Panc1 (cell line): ENCODE results near the gene SUGCT. TPM values are rescaled to one million over a fixed set of nuclear protein-coding genes. Genes with fewer than 3 reads are reported as not detected.

Experiments used
- ATAC-seq: fragments of 200-7000 bp; cut with Tn5 transposase; 2 replicates; pipeline ENCODE4 v1.9.1; 2020; ENCODE audit warnings: mild to moderate bottlenecking, moderate library complexity
- BruUV-seq: library from RNA; stranded (reverse); fragments of 400-500 nt; replicated peaks from 2 replicates; lab custom pipeline; 2021; lab: Mats Ljungman, UMichigan
- CTCF ChIA-PET: fragments of 300-600 bp; sonication (Branson Sonifier 250); formaldehyde crosslinking; loops from one replicate; lab custom pipeline; 2022; ENCODE audit warnings: antibody characterized with exemption; lab: Charles Lee
- POLR2A ChIA-PET: fragments of 300-600 bp; sonication (Branson Sonifier 250); formaldehyde crosslinking; loops from one replicate; lab custom pipeline; 2022; ENCODE audit warnings: antibody characterized with exemption; lab: Charles Lee
- DNase-seq: peaks from one replicate; pipeline ENCODE4 v3.0.0-alpha.2; 2010; ENCODE audit warnings: low read depth, low spot score
- H3K27ac ChIP-seq: 2 replicates; pipeline ENCODE4 v1.5.1; 2011; ENCODE audit warnings: mild to moderate bottlenecking, low read length, inconsistent platforms
- H3K27me3 ChIP-seq: fragments of 200-500 bp; sonication (Bioruptor generic); 2 replicates; pipeline ENCODE4 v1.6.0; 2014; ENCODE audit warnings: low read length, inconsistent platforms; ENCODE audit not compliant: control insufficient read depth, insufficient read depth
- H3K36me3 ChIP-seq: fragments of 200-500 bp; sonication (Bioruptor generic); 2 replicates; pipeline ENCODE4 v1.5.1; 2014; ENCODE audit warnings: inconsistent platforms, mild to moderate bottlenecking, low read length, moderate library complexity; ENCODE audit not compliant: control insufficient read depth, insufficient read depth
- H3K4me1 ChIP-seq: 2 replicates; pipeline ENCODE4 v1.5.1; 2011; ENCODE audit warnings: inconsistent platforms, mild to moderate bottlenecking, low read length, moderate library complexity; ENCODE audit not compliant: control insufficient read depth, insufficient read depth
- H3K4me3 ChIP-seq, 2 experiments: 2 replicates each; pipeline ENCODE4 v1.5.1; 2011 to 2012; ENCODE audit warnings: low read depth in 2 of 2, low read length in 2 of 2, mild to moderate bottlenecking in 2 of 2, inconsistent platforms in 1 of 2, moderate library complexity in 1 of 2
- H3K9me3 ChIP-seq: fragments of 200-500 bp; sonication (Bioruptor generic); 2 replicates; pipeline ENCODE4 v1.5.1; 2014; ENCODE audit warnings: low read depth, mild to moderate bottlenecking, inconsistent platforms, low read length, moderate library complexity; ENCODE audit not compliant: control insufficient read depth, insufficient read depth
- CTCF ChIP-seq: fragments of 450-650 bp; IDR thresholded peaks from 2 replicates; pipeline ENCODE4 v1.5.1; 2017; ENCODE audit warnings: mild to moderate bottlenecking
- POLR2AphosphoS5 ChIP-seq: IDR thresholded peaks from 2 replicates; pipeline ENCODE4 v1.6.1; 2012; ENCODE audit warnings: mild to moderate bottlenecking, low read depth, low read length, moderate library complexity
- REST ChIP-seq, 2 experiments: IDR thresholded peaks; 2 replicates each; pipeline ENCODE4 v1.6.1; 2011 to 2012; ENCODE audit warnings: low read depth in 2 of 2, control low read depth in 1 of 2, low read length in 1 of 2, mild to moderate bottlenecking in 1 of 2, moderate library complexity in 1 of 2; ENCODE audit not compliant: insufficient read depth in 1 of 2
- SIN3A ChIP-seq: IDR thresholded peaks from 2 replicates; pipeline ENCODE4 v1.6.1; 2012; ENCODE audit warnings: low read depth, mild to moderate bottlenecking, low read length, moderate library complexity, borderline replicate concordance; ENCODE audit not compliant: insufficient read depth
- TCF7L2 ChIP-seq: IDR thresholded peaks from 2 replicates; pipeline ENCODE4 v1.6.1; 2011; ENCODE audit warnings: mild to moderate bottlenecking, low read depth, low read length, inconsistent platforms
- in situ Hi-C: cut with HindIII; loops from 2 replicates; pipeline ENCODE4 v1.10.0; 2016; ENCODE audit warnings: low sequenced_read_pairs, low pct_unique_long_range_greater_than_20kb
- intact Hi-C: fragments of 100-400 bp; cut with micrococcal nuclease; formaldehyde crosslinking; loops from one replicate; pipeline ENCODE4 v1.10.0; 2022; ENCODE audit not compliant: unreplicated experiment
- total RNA-seq: library from RNA; stranded (reverse); gene quantifications from one replicate; pipeline ENCODE4 v1.2.1, GENCODE V29; 2021; ENCODE audit not compliant: unreplicated experiment

The SUGCT gene
- total RNA-seq, 1 experiment from 2014 or later = 3.1 TPM

GRCh38 chr7:40824461-40824860, 689.7 kb downstream of the SUGCT start:
- TF ChIP-seq CTCF (no peak), SIN3A (no peak), TCF7L2 (no peak), REST (IDR thresholded peaks at IDR 0.05; ENCODE audit: insufficient read depth in 1 of 2, low read depth in 2 of 2, low read length in 1 of 2) (no peak), POLR2AphosphoS5 (no peak)
- Histone ChIP-seq H3K27me3 (no peaks in the 10 kb centered on the region), H3K36me3 (no peaks in the 10 kb centered on the region), H3K4me3 (no peak overlapping the region), H3K4me1 (no peaks in the 10 kb centered on the region), H3K9me3 (no peaks in the 10 kb centered on the region), H3K27ac (no peak overlapping the region)
- DNase-seq (no peak), ATAC-seq (no peak; the same call in 1 of the 2 replicates)
- POLR2A ChIA-PET = no interaction called here
- in situ Hi-C loops = no loop called here
- CTCF ChIA-PET = no interaction called here
- BruUV-seq = no TSS peak
- intact Hi-C loops = no loop called here

- no peak for TF ChIP-seq SIN3A
- TF ChIP-seq TCF7L2 = no peak
- TF ChIP-seq CTCF = no peak
- no peak for TF ChIP-seq REST (IDR thresholded peaks at IDR 0.05; ENCODE audit: insufficient read depth in 1 of 2, low read depth in 2 of 2, low read length in 1 of 2)
- TF ChIP-seq POLR2AphosphoS5 = no peak
- Histone ChIP-seq H3K4me3 (no peak overlapping the region), H3K4me1 (no peaks in the 10 kb centered on the region), H3K27me3 (no peaks in the 10 kb centered on the region), H3K27ac (no peak overlapping the region; the same call in 1 of the 2 replicates), H3K36me3 (no peaks in the 10 kb centered on the region), H3K9me3 (no peaks in the 10 kb centered on the region)
- intact Hi-C loops = no loop called here
- CTCF ChIA-PET = interaction anchor here (0.6 kb wide), 1 partner anchor 1115 kb away, joined by 3 read pairs; no protein-coding TSS in a partner anchor
- in situ Hi-C loops = no loop called here
- POLR2A ChIA-PET = no interaction called here
- no TSS peak for BruUV-seq
- no peak for DNase-seq
- ATAC-seq = peak; percentile 68
These were observed 691.8 kb downstream of the SUGCT start for GRCh38 chr7:40826411-40827221.
